ENCODE data around the gene NTSR1.

Gene NTSR1

GRCh38 chr20:62771396-62772102, 62.9 kb downstream of the NTSR1 start:
- peaks cover 7% of the 10 kb centered on the region for H3K27me3 ChIP-seq (ENCODE audit: control insufficient read depth, insufficient read depth, low read length)
- H3K4me1 ChIP-seq (ENCODE audit: control insufficient read depth, insufficient read depth, low read length) = peaks cover 19% of the 10 kb centered on the region
- no peak overlapping the region for H3K9ac ChIP-seq (ENCODE audit: low read length)
- no peak overlapping the region for H3K4me3 ChIP-seq (ENCODE audit: low read length)
- H3K36me3 ChIP-seq (ENCODE audit: control insufficient read depth, insufficient read depth, low read length) = no peaks in the 10 kb centered on the region
- H3K9me3 ChIP-seq (ENCODE audit: control insufficient read depth, low read length) = no peaks in the 10 kb centered on the region

GRCh38 chr20:62772103-62772611, 63.5 kb downstream of the NTSR1 start:
- Histone ChIP-seq H3K9me3 (ENCODE audit: control insufficient read depth, low read length) (no peaks in the 10 kb centered on the region), H3K27me3 (ENCODE audit: control insufficient read depth, insufficient read depth, low read length) (peaks cover 7% of the 10 kb centered on the region), H3K4me1 (ENCODE audit: control insufficient read depth, insufficient read depth, low read length) (peaks cover 21% of the 10 kb centered on the region), H3K9ac (ENCODE audit: low read length) (no peak overlapping the region), H3K36me3 (ENCODE audit: control insufficient read depth, insufficient read depth, low read length) (no peaks in the 10 kb centered on the region), H3K4me3 (ENCODE audit: low read length) (no peak overlapping the region)

- no peaks in the 10 kb centered on the region for H3K36me3 ChIP-seq (ENCODE audit: control insufficient read depth, insufficient read depth, low read length)
- H3K9me3 ChIP-seq (ENCODE audit: control insufficient read depth, low read length) = no peaks in the 10 kb centered on the region
- no peak overlapping the region for H3K9ac ChIP-seq (ENCODE audit: low read length)
- H3K4me1 ChIP-seq (ENCODE audit: control insufficient read depth, insufficient read depth, low read length) = peaks cover 21% of the 10 kb centered on the region
- no peak overlapping the region for H3K4me3 ChIP-seq (ENCODE audit: low read length)
- H3K27me3 ChIP-seq (ENCODE audit: control insufficient read depth, insufficient read depth, low read length) = peaks cover 7% of the 10 kb centered on the region
Measured at GRCh38 chr20:62772619-62772989, 64.0 kb downstream of the NTSR1 start.

GRCh38 chr20:62772990-62773844, 64.6 kb downstream of the NTSR1 start:
- H3K4me3 ChIP-seq (ENCODE audit: low read length) = no peak overlapping the region
- H3K27me3 ChIP-seq (ENCODE audit: control insufficient read depth, insufficient read depth, low read length) = peaks cover 7% of the 10 kb centered on the region
- no peak overlapping the region for H3K9ac ChIP-seq (ENCODE audit: low read length)
- H3K9me3 ChIP-seq (ENCODE audit: control insufficient read depth, low read length) = no peaks in the 10 kb centered on the region
- H3K4me1 ChIP-seq (ENCODE audit: control insufficient read depth, insufficient read depth, low read length) = peaks cover 16% of the 10 kb centered on the region
- H3K36me3 ChIP-seq (ENCODE audit: control insufficient read depth, insufficient read depth, low read length) = no peaks in the 10 kb centered on the region

GRCh38 chr20:62773845-62774714, 65.4 kb downstream of the NTSR1 start:
- Histone ChIP-seq H3K4me3 (ENCODE audit: low read length) (no peak overlapping the region), H3K9me3 (ENCODE audit: control insufficient read depth, low read length) (no peaks in the 10 kb centered on the region), H3K9ac (ENCODE audit: low read length) (no peak overlapping the region), H3K4me1 (ENCODE audit: control insufficient read depth, insufficient read depth, low read length) (peaks cover 9% of the 10 kb centered on the region), H3K27me3 (ENCODE audit: control insufficient read depth, insufficient read depth, low read length) (peaks cover 8% of the 10 kb centered on the region), H3K36me3 (ENCODE audit: control insufficient read depth, insufficient read depth, low read length) (no peaks in the 10 kb centered on the region)

- H3K27me3 ChIP-seq (ENCODE audit: control insufficient read depth, insufficient read depth, low read length) = peaks cover 10% of the 10 kb centered on the region
- H3K36me3 ChIP-seq (ENCODE audit: control insufficient read depth, insufficient read depth, low read length) = no peaks in the 10 kb centered on the region
- H3K4me3 ChIP-seq (ENCODE audit: low read length) = no peak overlapping the region
- H3K9ac ChIP-seq (ENCODE audit: low read length) = no peak overlapping the region
- no peaks in the 10 kb centered on the region for H3K9me3 ChIP-seq (ENCODE audit: control insufficient read depth, low read length)
- H3K4me1 ChIP-seq (ENCODE audit: control insufficient read depth, insufficient read depth, low read length) = peaks cover 9% of the 10 kb centered on the region
Measured at GRCh38 chr20:62774762-62775161, 66.1 kb downstream of the NTSR1 start.

GRCh38 chr20:62775206-62775605, 66.6 kb downstream of the NTSR1 start:
- H3K4me3 ChIP-seq (ENCODE audit: low read length) = no peak overlapping the region
- H3K9ac ChIP-seq (ENCODE audit: low read length) = no peak overlapping the region
- no peaks in the 10 kb centered on the region for H3K9me3 ChIP-seq (ENCODE audit: control insufficient read depth, low read length)
- no peaks in the 10 kb centered on the region for H3K36me3 ChIP-seq (ENCODE audit: control insufficient read depth, insufficient read depth, low read length)
- peaks cover 10% of the 10 kb centered on the region for H3K27me3 ChIP-seq (ENCODE audit: control insufficient read depth, insufficient read depth, low read length)
- peaks cover 9% of the 10 kb centered on the region for H3K4me1 ChIP-seq (ENCODE audit: control insufficient read depth, insufficient read depth, low read length)

GRCh38 chr20:62776035-62776691, 67.5 kb downstream of the NTSR1 start:
- peaks cover 9% of the 10 kb centered on the region for H3K4me1 ChIP-seq (ENCODE audit: control insufficient read depth, insufficient read depth, low read length)
- H3K36me3 ChIP-seq (ENCODE audit: control insufficient read depth, insufficient read depth, low read length) = no peaks in the 10 kb centered on the region
- H3K27me3 ChIP-seq (ENCODE audit: control insufficient read depth, insufficient read depth, low read length) = peaks cover 9% of the 10 kb centered on the region
- no peak overlapping the region for H3K9ac ChIP-seq (ENCODE audit: low read length)
- no peaks in the 10 kb centered on the region for H3K9me3 ChIP-seq (ENCODE audit: control insufficient read depth, low read length)
- no peak overlapping the region for H3K4me3 ChIP-seq (ENCODE audit: low read length)

- H3K9ac ChIP-seq (ENCODE audit: low read length) = no peak overlapping the region
- H3K27me3 ChIP-seq (ENCODE audit: control insufficient read depth, insufficient read depth, low read length) = peaks cover 9% of the 10 kb centered on the region
- peaks cover 9% of the 10 kb centered on the region for H3K4me1 ChIP-seq (ENCODE audit: control insufficient read depth, insufficient read depth, low read length)
- H3K4me3 ChIP-seq (ENCODE audit: low read length) = no peak overlapping the region
- no peaks in the 10 kb centered on the region for H3K9me3 ChIP-seq (ENCODE audit: control insufficient read depth, low read length)
- no peaks in the 10 kb centered on the region for H3K36me3 ChIP-seq (ENCODE audit: control insufficient read depth, insufficient read depth, low read length)
Measured at GRCh38 chr20:62776692-62777527, 68.3 kb downstream of the NTSR1 start.

- H3K9ac ChIP-seq (ENCODE audit: low read length) = no peak overlapping the region
- peaks cover 9% of the 10 kb centered on the region for H3K27me3 ChIP-seq (ENCODE audit: control insufficient read depth, insufficient read depth, low read length)
- no peak overlapping the region for H3K4me3 ChIP-seq (ENCODE audit: low read length)
- peaks cover 9% of the 10 kb centered on the region for H3K4me1 ChIP-seq (ENCODE audit: control insufficient read depth, insufficient read depth, low read length)
- H3K36me3 ChIP-seq (ENCODE audit: control insufficient read depth, insufficient read depth, low read length) = no peaks in the 10 kb centered on the region
- no peaks in the 10 kb centered on the region for H3K9me3 ChIP-seq (ENCODE audit: control insufficient read depth, low read length)
Measured at GRCh38 chr20:62777528-62777830, 68.8 kb downstream of the NTSR1 start.

- Histone ChIP-seq H3K9ac (ENCODE audit: low read length) (no peak overlapping the region), H3K27me3 (ENCODE audit: control insufficient read depth, insufficient read depth, low read length) (peaks cover 9% of the 10 kb centered on the region)
Measured at GRCh38 chr20:62778058-62778457, 69.4 kb downstream of the NTSR1 start.

More at GRCh38 chr20:62778058-62778457, 69.4 kb downstream of the NTSR1 start:
- Histone ChIP-seq H3K4me3 (ENCODE audit: low read length) (no peak overlapping the region), H3K9me3 (ENCODE audit: control insufficient read depth, low read length) (no peaks in the 10 kb centered on the region), H3K36me3 (ENCODE audit: control insufficient read depth, insufficient read depth, low read length) (no peaks in the 10 kb centered on the region), H3K4me1 (ENCODE audit: control insufficient read depth, insufficient read depth, low read length) (peaks cover 9% of the 10 kb centered on the region)

Data from mucosa of stomach (tissue), 1 donor.